Activated CD4-positive, CD25-positive, alpha-beta regulatory T cell treated with anti-CD3 and anti-CD28 coated beads, Interleukin-2, amount 50 U/mL, for 24 hours (primary cell): Measurements from ENCODE around the gene CCL14.
"Not testable (repeated sequence)": the region's sequence is repeated elsewhere in the genome, so short reads cannot be mapped to it uniquely, and the experiment has no call there.

ENCODE experiments used
- ATAC-seq, 2 donors: fragments of 150-1000 bp; cut with Tn5 transposase; one replicate each; pipeline ENCODE4 v1.10.0; 2021; ENCODE audit warnings: mild to moderate bottlenecking in 1 of 2, moderate library complexity in 1 of 2

The CCL14 gene

GRCh38 chr17:35986643-35987042 is at the start of gene CCL14:
CCL14 (minus strand) TSS chr17:35986729; CDS start chr17:35986649, 80 bp downstream.
- ATAC-seq, result no peak

DNA sequence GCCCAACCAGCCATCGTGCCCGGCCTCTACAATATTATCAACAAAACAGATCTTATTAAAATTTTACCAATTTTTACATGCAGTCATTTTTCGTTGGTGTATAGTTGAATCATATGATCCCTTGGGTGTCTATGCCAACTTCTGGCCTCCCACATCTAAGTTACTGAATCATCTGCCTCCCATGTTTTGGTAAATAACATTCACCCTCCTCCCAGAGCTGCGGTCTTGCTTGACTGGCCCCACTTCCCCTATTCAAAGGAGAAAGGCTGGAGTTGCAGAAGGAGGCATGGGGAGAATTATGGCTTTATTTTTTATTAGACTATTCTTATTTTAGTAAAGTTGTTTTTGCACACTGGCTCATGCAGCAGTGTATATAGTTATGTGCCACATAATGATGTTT is 49.7 kb upstream of the CCL14 start:
- ATAC-seq, result no peak

- ATAC-seq, result no peak
Measured at GRCh38 chr17:36034127-36034526, 47.6 kb upstream of the CCL14 start.

DNA sequence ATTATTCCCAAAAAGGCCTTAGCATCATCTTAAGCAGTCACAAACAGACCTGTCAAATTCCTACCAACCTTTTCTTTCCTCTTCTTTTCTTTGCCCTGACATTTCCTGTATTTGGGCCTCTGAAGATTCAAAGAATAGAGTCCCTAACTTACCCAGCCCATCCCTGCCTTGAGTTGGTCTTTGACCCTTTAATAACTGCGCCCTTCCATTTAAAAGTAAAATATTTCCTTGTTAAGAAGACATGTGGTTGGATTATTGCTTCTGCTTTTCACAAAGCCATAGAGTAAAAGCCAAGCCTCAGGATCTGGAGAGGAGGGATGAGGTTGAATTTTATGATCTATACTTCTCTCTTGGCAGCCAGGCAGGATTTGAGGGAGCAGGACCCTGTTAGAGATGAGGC is 44.4 kb upstream of the CCL14 start:
- no peak for ATAC-seq

GRCh38 chr17:36027761-36028160 is 41.2 kb upstream of the CCL14 start:
- ATAC-seq, result no peak

GRCh38 chr17:36024106-36024869 is 37.8 kb upstream of the CCL14 start:
- no peak for ATAC-seq

GRCh38 chr17:36019423-36019822 is 32.9 kb upstream of the CCL14 start:
- ATAC-seq, result no peak

- ATAC-seq, result no peak
Measured at GRCh38 chr17:36017799-36018198, 31.3 kb upstream of the CCL14 start, which contains the start of gene CCL23. CCL23 (minus strand) TSS chr17:36017972; CDS start chr17:36017897, 75 bp downstream.

- no peak for ATAC-seq
Measured at GRCh38 chr17:36016555-36016954, 30.0 kb upstream of the CCL14 start.

GRCh38 chr17:36015895-36016294 is 29.4 kb upstream of the CCL14 start:
- not testable (repeated sequence) for ATAC-seq

GRCh38 chr17:36014946-36015345 is 28.4 kb upstream of the CCL14 start:
- no peak for ATAC-seq

DNA sequence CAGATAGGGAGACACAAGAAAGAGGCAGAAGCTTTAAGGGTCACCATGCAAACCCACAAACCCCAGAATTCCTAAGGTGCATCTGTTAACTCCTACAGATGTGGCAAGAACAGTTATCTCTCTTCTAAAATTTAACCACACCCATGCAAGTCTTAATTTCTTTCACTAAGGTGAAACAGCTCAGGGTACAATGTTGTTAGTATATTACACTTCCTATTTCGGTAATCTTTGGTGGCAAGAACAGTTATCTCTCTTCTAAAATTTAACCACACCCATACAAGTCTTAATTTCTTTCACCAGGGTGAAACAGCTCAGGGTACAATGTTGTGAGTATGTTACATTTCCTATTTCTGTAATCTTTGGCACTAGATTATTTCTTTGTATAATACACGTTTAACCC is 24.7 kb upstream of the CCL14 start:
- ATAC-seq, result no peak

DNA sequence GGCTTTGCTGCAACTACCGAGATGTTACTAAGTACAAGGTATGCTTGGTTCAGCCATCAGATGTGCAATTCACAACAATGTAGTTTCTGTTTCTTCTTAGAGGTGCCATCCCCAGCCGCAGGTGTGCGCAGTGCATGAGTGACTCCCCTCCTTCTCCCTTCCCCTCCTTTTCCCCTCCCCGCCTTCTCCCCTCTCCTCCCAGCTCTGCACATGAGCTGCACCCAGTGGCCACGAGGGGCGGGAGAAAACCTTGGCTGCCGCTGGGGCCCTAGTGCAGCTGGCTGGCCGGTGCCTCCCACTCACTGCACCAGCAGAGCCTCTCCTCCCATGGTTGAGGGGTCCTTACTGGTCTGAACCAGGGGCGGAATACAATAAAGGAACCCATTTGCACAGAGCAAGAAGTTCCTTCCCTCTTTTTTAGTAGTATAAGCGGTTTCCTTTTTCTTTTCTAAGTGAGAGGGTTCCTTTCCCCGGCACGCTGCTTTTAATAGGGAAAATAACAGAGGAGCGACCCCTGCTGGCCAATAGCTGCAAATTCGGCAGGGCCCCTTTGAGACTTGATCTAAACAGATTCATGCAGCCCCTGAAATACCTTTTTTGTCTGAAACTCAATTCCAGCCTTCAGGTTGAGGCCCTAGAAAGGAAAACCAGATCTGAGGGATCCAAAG is 22.6 kb upstream of the CCL14 start:
- no peak for ATAC-seq

DNA sequence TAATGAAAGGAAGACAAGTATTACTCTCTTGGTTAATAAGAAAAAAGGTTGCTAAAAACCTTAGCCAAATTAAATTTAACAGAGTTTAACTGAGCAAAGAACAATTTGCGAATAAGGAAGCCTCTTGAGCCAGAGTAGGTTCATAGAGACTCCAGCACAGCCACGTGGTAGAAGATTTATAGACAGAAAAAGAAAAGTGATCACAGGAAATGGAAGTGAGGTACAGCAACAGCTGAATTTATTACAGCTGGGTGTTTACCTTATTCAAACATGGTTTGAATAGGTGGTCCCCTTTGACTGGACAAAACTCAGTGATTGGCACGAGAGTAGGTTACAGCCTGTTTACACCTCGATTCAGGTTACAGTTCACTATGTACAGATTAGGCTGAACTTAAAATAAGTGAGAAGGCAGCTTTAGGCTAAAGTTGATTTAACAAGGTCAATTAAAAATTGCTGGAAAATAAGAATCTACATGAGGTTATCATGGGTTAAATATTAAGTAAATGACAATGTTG is 18.1 kb upstream of the CCL14 start:
- ATAC-seq, result no peak

GRCh38 chr17:36002631-36003030 is 16.1 kb upstream of the CCL14 start:
- no peak for ATAC-seq

GRCh38 chr17:36001862-36002603 is 15.5 kb upstream of the CCL14 start:
- no peak for ATAC-seq

- no peak for ATAC-seq
Measured at GRCh38 chr17:36001110-36001771, 14.7 kb upstream of the CCL14 start, which contains the start of gene CCL15. CCL15 (minus strand) TSS chr17:36001553; CDS start chr17:36001492, 61 bp downstream.

- ATAC-seq, result no peak
Measured at GRCh38 chr17:36000732-36001109, 14.2 kb upstream of the CCL14 start.

DNA sequence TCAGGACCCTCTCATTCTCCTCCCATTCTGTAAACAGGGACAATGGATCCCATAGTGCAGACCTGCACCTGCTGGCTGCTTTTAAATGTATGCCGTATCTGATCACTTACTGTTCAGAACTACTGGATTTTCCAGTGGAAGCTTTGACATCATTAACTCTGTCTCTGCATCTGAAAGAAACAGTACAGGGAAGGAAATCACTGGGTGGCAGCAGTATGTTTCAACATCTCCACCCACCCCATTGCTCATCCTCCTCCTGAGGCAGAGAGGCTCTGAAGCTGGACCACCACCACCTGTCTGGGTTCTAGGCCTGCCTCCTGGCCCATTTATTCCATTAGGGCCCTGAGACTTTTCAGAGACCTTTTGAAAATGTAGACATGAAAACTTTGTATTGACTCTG is 12.2 kb upstream of the CCL14 start:
- ATAC-seq, result no peak

GRCh38 chr17:35998018-35998545 is 11.6 kb upstream of the CCL14 start:
- ATAC-seq, result no peak

GRCh38 chr17:35995346-35995745 is 8.8 kb upstream of the CCL14 start:
- not testable (repeated sequence) for ATAC-seq

- ATAC-seq, result no peak
Measured at GRCh38 chr17:35991075-35991474, 4.5 kb upstream of the CCL14 start.
